K562 (cell line): ENCODE measurements around the gene PARD3B. TPM values are rescaled to one million over a fixed set of nuclear protein-coding genes. Genes with fewer than 3 reads are reported as not detected.

Experiments
- ADNP ChIP-seq: fragments of 200-800 bp; sonication (Bioruptor generic); IDR thresholded peaks from 2 replicates; pipeline ENCODE4 v1.6.1; 2016; ENCODE audit warnings: missing genetic modification characterization, missing compliant biosample characterization
- BCOR ChIP-seq: fragments of 450-650 bp; IDR thresholded peaks from 2 replicates; pipeline ENCODE4 v1.6.1; 2016
- KDM5B ChIP-seq: fragments of 200-600 bp; sonication (generic); IDR thresholded peaks from 2 replicates; pipeline ENCODE4 v1.6.1; 2012; ENCODE audit warnings: low read depth, mild to moderate bottlenecking, moderate library complexity, low read length, control low read depth, inconsistent platforms; ENCODE audit not compliant: insufficient replicate concordance
- MYNN ChIP-seq, 2 experiments: sonication (generic); formaldehyde crosslinking in 1 of 2; IDR thresholded peaks; 2 replicates each; pipeline versions ENCODE4 v1.5.0 to v1.6.1; 2016 to 2020; ENCODE audit warnings: antibody characterized with exemption in 1 of 2, missing genetic modification reagents in 1 of 2
- NCOA1 ChIP-seq: fragments of 450-650 bp; IDR thresholded peaks from 2 replicates; pipeline ENCODE4 v1.6.1; 2016; ENCODE audit warnings: low read depth
- PRPF4 ChIP-seq: fragments of 200-400 bp; formaldehyde crosslinking; IDR thresholded peaks from one replicate; pipeline ENCODE4 v1.6.1; 2017; ENCODE audit warnings: low read length, low read depth, mild to moderate bottlenecking; ENCODE audit not compliant: insufficient read depth, poor library complexity, severe bottlenecking
- TEAD2 ChIP-seq: fragments of 450-650 bp; IDR thresholded peaks from 2 replicates; pipeline ENCODE4 v1.6.1; 2016; ENCODE audit warnings: missing genetic modification characterization, control low read depth, missing compliant biosample characterization
- VEZF1 ChIP-seq: fragments of 200-800 bp; sonication (Bioruptor generic); IDR thresholded peaks from 2 replicates; pipeline ENCODE4 v1.6.1; 2017; ENCODE audit warnings: missing genetic modification characterization, missing compliant biosample characterization
- ZKSCAN8 ChIP-seq: fragments of 200-800 bp; sonication (Bioruptor generic); IDR thresholded peaks from 2 replicates; pipeline ENCODE4 v1.6.1; 2016; ENCODE audit warnings: missing genetic modification characterization, missing compliant biosample characterization
- ZNF217 ChIP-seq: sonication (generic); formaldehyde crosslinking; IDR thresholded peaks from 2 replicates; pipeline ENCODE4 v1.8.0; 2022; ENCODE audit warnings: mild to moderate bottlenecking, missing genetic modification reagents
- ZNF280A ChIP-seq: fragments of 450-650 bp; IDR thresholded peaks from 2 replicates; pipeline ENCODE4 v1.6.1; 2018; ENCODE audit warnings: mild to moderate bottlenecking, low read depth; ENCODE audit not compliant: partially characterized antibody
- ZNF3 ChIP-seq: fragments of 250-450 bp; sonication (Bioruptor Pico); IDR thresholded peaks from 2 replicates; pipeline ENCODE4 v1.5.0; 2021; ENCODE audit warnings: mild to moderate bottlenecking, moderate library complexity
- ZNF707 ChIP-seq: fragments of 250-450 bp; sonication (Bioruptor Pico); conservative IDR thresholded peaks from 2 replicates; pipeline ENCODE4 v1.8.0; 2022; ENCODE audit warnings: inconsistent platforms, mild to moderate bottlenecking, moderate library complexity
- polyA plus RNA-seq, 8 experiments: library from polyadenylated mRNA; depleted of rRNA in 4 of 8; stranded (reverse) in 5 of 8; unstranded in 3 of 8; fragments of >200 nt; fragmentation: Nextera tagmentation in 2 of 8; fragmentation: Illumina TruSeq in 1 of 8; extraction: Ambion mirVana in 2 of 8; extraction: Trizol in 1 of 8; gene quantifications; 2 replicates each; pipeline versions ENCODE4 v1.2.1 to v1.2.3, GENCODE V29; 2011 to 2014; ENCODE audit warnings: inconsistent platforms in 1 of 8, missing spikeins in 1 of 8
- total RNA-seq, 7 experiments: library from RNA; depleted of rRNA in 6 of 7; stranded (reverse); fragments of >200 nt in 6 of 7; fragmentation: Illumina TruSeq in 2 of 7; extraction: Trizol in 2 of 7; gene quantifications; 2 replicates each; pipeline versions ENCODE4 v1.2.1 to v1.2.3, GENCODE V29; 2011 to 2021; ENCODE audit warnings: low replicate concordance in 1 of 7
- TF ChIP-seq, protein P1 (sequence below), 2 experiments: fragments of 450-650 bp in 1 of 2; sonication (generic) in 1 of 2; formaldehyde crosslinking; conservative IDR thresholded peaks; 2 replicates each; pipeline versions ENCODE4 v1.4.0 to v1.8.1; 2020 to 2022; ENCODE audit warnings: mild to moderate bottlenecking in 1 of 2, missing genetic modification reagents in 1 of 2
- TF ChIP-seq, protein P2 (sequence below): IDR thresholded peaks from 3 replicates; pipeline ENCODE4 v1.6.1; 2011; ENCODE audit warnings: borderline replicate concordance, mild to moderate bottlenecking; ENCODE audit not compliant: insufficient read length, insufficient read depth
- TF ChIP-seq, protein P3 (sequence below), 2 experiments: IDR thresholded peaks; 2 replicates each; pipeline ENCODE4 v1.6.1; 2011; ENCODE audit warnings: borderline replicate concordance in 1 of 2, control low read depth in 1 of 2, low read depth in 1 of 2, low read length in 1 of 2, mild to moderate bottlenecking in 1 of 2, mixed read lengths in 1 of 2, moderate library complexity in 1 of 2; ENCODE audit not compliant: insufficient read depth in 1 of 2, insufficient read length in 1 of 2, poor library complexity in 1 of 2, severe bottlenecking in 1 of 2; ENCODE audit errors: extremely low read depth in 1 of 2
- TF ChIP-seq, protein P4 (sequence below), 2 experiments: fragments of 150-350 bp in 1 of 2; IDR thresholded peaks; 2 replicates each; pipeline ENCODE4 v1.6.1; 2012 to 2016; ENCODE audit warnings: low read depth in 2 of 2, low read length in 2 of 2, mild to moderate bottlenecking in 1 of 2, moderate library complexity in 1 of 2

PARD3B gene
- total and polyA plus RNA-seq, 9 of the 15 experiments (the other 6 are each of a cell fraction or from before 2014, with no cell fraction given) = 0.15 to 3.0 (median 1.1) TPM

DNA sequence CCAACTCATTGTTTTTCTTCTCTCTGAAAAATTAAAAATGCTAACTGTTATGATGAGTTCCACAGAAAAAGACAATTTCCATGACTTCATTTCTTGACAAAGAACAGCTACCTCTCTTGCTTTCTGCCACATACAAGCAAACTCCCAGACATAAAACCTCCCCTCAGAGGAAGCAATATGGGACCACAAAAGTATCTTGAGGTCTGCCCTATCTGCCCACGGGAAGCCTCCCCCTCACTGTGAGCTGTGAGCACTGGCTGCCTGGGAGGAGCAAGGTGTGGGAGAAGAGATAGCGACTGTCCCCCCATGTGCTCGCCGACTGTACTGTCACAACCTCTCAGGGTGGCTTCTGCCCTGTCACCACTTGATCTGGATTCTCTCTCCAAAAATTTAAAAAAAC, 1067.4 kb downstream of the PARD3B start (continued):
- TF ChIP-seq MYNN (IDR thresholded peaks at IDR 0.05) (no peak), MYNN (CRISPR knock-in tag; IDR thresholded peaks at IDR 0.05) (no peak), ZNF3 (no peak), KDM5B (no peak), VEZF1 (CRISPR knock-in tag) (peak; percentile 59), ZNF707 (CRISPR knock-in tag) (no peak), TEAD2 (tag) (no peak), NCOA1 (no peak), BCOR (no peak), PRPF4 (no peak), ADNP (tag) (no peak), ZNF280A (no peak), ZKSCAN8 (no peak), ZNF217 (no peak)
- TF ChIP-seq, protein P1, sequence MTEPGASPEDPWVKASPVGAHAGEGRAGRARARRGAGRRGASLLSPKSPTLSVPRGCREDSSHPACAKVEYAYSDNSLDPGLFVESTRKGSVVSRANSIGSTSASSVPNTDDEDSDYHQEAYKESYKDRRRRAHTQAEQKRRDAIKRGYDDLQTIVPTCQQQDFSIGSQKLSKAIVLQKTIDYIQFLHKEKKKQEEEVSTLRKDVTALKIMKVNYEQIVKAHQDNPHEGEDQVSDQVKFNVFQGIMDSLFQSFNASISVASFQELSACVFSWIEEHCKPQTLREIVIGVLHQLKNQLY (CRISPR knock-in tag; conservative IDR thresholded peaks at IDR 0.05) = no peak
- TF ChIP-seq, protein P2, sequence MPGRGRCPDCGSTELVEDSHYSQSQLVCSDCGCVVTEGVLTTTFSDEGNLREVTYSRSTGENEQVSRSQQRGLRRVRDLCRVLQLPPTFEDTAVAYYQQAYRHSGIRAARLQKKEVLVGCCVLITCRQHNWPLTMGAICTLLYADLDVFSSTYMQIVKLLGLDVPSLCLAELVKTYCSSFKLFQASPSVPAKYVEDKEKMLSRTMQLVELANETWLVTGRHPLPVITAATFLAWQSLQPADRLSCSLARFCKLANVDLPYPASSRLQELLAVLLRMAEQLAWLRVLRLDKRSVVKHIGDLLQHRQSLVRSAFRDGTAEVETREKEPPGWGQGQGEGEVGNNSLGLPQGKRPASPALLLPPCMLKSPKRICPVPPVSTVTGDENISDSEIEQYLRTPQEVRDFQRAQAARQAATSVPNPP = no peak
- TF ChIP-seq, protein P3, sequence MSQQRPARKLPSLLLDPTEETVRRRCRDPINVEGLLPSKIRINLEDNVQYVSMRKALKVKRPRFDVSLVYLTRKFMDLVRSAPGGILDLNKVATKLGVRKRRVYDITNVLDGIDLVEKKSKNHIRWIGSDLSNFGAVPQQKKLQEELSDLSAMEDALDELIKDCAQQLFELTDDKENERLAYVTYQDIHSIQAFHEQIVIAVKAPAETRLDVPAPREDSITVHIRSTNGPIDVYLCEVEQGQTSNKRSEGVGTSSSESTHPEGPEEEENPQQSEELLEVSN (IDR thresholded peaks at IDR 0.05; ENCODE audit: borderline replicate concordance in 1 of 2, extremely low read depth in 1 of 2, insufficient read depth in 1 of 2, insufficient read length in 1 of 2, low read depth in 1 of 2, low read length in 1 of 2, poor library complexity in 1 of 2, severe bottlenecking in 1 of 2) = peak in 1 of 2 experiments; percentile 16
- TF ChIP-seq, protein P4, sequence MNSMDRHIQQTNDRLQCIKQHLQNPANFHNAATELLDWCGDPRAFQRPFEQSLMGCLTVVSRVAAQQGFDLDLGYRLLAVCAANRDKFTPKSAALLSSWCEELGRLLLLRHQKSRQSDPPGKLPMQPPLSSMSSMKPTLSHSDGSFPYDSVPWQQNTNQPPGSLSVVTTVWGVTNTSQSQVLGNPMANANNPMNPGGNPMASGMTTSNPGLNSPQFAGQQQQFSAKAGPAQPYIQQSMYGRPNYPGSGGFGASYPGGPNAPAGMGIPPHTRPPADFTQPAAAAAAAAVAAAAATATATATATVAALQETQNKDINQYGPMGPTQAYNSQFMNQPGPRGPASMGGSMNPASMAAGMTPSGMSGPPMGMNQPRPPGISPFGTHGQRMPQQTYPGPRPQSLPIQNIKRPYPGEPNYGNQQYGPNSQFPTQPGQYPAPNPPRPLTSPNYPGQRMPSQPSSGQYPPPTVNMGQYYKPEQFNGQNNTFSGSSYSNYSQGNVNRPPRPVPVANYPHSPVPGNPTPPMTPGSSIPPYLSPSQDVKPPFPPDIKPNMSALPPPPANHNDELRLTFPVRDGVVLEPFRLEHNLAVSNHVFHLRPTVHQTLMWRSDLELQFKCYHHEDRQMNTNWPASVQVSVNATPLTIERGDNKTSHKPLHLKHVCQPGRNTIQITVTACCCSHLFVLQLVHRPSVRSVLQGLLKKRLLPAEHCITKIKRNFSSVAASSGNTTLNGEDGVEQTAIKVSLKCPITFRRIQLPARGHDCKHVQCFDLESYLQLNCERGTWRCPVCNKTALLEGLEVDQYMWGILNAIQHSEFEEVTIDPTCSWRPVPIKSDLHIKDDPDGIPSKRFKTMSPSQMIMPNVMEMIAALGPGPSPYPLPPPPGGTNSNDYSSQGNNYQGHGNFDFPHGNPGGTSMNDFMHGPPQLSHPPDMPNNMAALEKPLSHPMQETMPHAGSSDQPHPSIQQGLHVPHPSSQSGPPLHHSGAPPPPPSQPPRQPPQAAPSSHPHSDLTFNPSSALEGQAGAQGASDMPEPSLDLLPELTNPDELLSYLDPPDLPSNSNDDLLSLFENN (IDR thresholded peaks at IDR 0.05; ENCODE audit: low read depth in 2 of 2, low read length in 2 of 2) = no peak
